Measurements from ENCODE around the gene DIS3L.

Gene DIS3L

DNA sequence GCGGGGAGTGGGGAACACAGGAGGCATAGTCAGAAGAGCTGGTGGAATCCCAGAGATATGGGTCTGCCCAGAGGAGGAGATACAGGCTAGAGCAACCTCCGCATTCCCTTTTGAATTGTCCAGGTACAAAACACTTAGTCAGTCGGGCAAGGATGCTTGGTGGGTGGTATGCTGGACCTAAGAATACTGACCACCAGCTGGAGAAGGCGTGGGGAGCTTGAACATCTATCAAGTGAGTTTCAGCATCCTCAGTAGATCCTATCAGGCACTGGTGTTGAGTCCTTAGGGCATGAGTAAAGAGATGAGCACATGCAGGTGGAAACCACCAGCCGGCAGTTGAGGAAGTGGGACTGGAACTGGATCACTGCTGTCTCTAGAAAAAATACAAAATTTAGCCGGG lies 14.7 kb upstream of the DIS3L start:
- Histone ChIP-seq H3K27me3 (peaks cover 7% of the 10 kb centered on the region), H3K4me3 (ENCODE audit: low read depth in 1 of 2, low read length in 1 of 2) (no peak overlapping the region), H3K27ac (no peak overlapping the region), H3K9me3 (no peaks in the 10 kb centered on the region), H3K36me3 (no peaks in the 10 kb centered on the region), H3K4me1 (ENCODE audit: control insufficient read depth in 1 of 2, insufficient read depth in 1 of 2, low read depth in 1 of 2, low read length in 1 of 2) (no peaks in the 10 kb centered on the region)
- no peak for TF ChIP-seq CTCF (IDR thresholded peaks at IDR 0.05)

DNA sequence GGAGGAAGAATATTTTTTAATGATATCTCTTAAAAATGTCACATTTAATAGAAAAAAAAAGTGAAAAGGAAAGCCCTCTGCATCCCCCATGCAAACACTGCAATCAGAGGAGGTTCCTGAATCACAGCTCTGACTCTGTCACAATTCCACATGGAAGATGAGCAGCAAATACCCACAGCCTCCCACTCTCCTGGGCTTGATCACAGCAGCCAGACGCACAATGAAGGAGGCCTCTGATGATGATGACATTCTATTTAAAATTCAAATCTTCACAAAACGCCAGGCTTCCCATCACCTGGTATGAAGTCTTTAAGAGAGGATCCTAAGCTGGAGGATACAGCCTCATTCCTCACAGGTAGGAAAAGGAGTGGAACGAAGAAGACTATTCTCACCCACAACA lies 9.1 kb upstream of the DIS3L start:
- peaks cover 5 to 6% of the 10 kb centered on the region in 2 experiments for H3K4me1 ChIP-seq (ENCODE audit: control insufficient read depth in 1 of 2, insufficient read depth in 1 of 2, low read depth in 1 of 2, low read length in 1 of 2)
- H3K36me3 ChIP-seq: no peaks in the 10 kb centered on the region
- H3K27me3 ChIP-seq: peaks cover 5% of the 10 kb centered on the region
- no peak for TF ChIP-seq CTCF (IDR thresholded peaks at IDR 0.05)
- H3K9me3 ChIP-seq: no peaks in the 10 kb centered on the region
- H3K27ac ChIP-seq: no peak overlapping the region
- no peak overlapping the region for H3K4me3 ChIP-seq (ENCODE audit: low read depth in 1 of 2, low read length in 1 of 2)

- no peaks in the 10 kb centered on the region for H3K27me3 ChIP-seq
- H3K4me1 ChIP-seq (ENCODE audit: control insufficient read depth in 1 of 2, insufficient read depth in 1 of 2, low read depth in 1 of 2, low read length in 1 of 2): peaks cover 5 to 6% of the 10 kb centered on the region in 2 experiments
- no peak overlapping the region for H3K4me3 ChIP-seq (ENCODE audit: low read depth in 1 of 2, low read length in 1 of 2)
- H3K36me3 ChIP-seq: no peaks in the 10 kb centered on the region
- no peak overlapping the region for H3K27ac ChIP-seq
- no peaks in the 10 kb centered on the region for H3K9me3 ChIP-seq
- TF ChIP-seq CTCF (IDR thresholded peaks at IDR 0.05): no peak
Measured at GRCh38 chr15:66285533-66286280, 7.7 kb upstream of the DIS3L start.

DNA sequence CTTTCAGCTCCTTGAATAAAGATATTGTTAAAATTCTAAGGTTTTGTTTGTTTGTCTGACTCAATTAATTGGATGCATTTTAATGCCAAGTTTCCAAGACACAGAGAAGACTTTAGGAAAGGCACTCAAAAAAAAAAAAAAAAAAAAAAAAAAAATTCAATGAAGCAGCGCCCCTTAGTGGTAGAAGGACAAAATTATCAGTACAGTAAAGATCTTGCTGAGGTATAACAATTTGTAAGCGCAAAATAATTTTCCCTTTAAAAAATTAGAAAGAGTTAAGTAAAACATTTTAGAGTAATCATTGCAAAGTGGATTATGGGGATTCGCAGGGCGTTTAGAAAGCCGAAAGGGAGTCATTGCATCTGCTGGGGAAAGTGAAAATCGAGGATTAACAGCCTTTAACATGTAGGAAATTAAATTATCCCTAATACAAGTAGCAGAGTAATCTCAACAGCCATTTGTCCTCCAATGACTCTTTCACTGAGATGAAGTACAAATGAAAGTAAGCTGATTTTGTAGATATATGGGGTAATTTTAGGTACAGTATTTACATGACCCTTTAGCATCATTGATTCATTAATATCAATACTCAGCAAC lies 5.8 kb upstream of the DIS3L start:
- no peaks in the 10 kb centered on the region for H3K27me3 ChIP-seq
- no peaks in the 10 kb centered on the region for H3K36me3 ChIP-seq
- peak; percentile 3 for TF ChIP-seq CTCF (IDR thresholded peaks at IDR 0.05)
- H3K4me3 ChIP-seq (ENCODE audit: low read depth in 1 of 2, low read length in 1 of 2): no peak overlapping the region
- no peak overlapping the region for H3K27ac ChIP-seq
- H3K9me3 ChIP-seq: no peaks in the 10 kb centered on the region
- peaks cover 8 to 10% of the 10 kb centered on the region in 2 experiments for H3K4me1 ChIP-seq (ENCODE audit: control insufficient read depth in 1 of 2, insufficient read depth in 1 of 2, low read depth in 1 of 2, low read length in 1 of 2)

DNA sequence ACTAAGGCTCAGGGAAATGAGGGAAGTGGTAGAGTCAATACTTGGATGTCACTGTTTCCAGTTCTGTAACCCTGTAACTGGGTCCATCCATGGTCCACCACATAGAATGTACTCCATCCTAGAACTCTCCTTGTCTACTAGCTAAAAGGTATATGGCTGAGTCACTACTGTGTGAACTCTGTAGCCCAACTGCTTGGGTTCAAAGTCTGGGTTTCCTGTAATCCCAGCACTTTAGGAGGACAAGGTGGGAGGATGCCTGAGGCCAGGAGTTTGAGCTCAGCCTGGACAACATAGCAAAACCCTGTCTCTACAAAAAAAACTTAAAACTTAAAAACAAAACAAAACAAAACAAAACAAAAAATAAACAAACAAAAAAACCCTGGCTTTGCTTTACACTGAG lies 5.3 kb upstream of the DIS3L start:
- TF ChIP-seq CTCF (IDR thresholded peaks at IDR 0.05): no peak
- peaks cover 14 to 16% of the 10 kb centered on the region in 2 experiments for H3K4me1 ChIP-seq (ENCODE audit: control insufficient read depth in 1 of 2, insufficient read depth in 1 of 2, low read depth in 1 of 2, low read length in 1 of 2)
- H3K9me3 ChIP-seq: no peaks in the 10 kb centered on the region
- no peak overlapping the region for H3K27ac ChIP-seq
- H3K36me3 ChIP-seq: no peaks in the 10 kb centered on the region
- no peaks in the 10 kb centered on the region for H3K27me3 ChIP-seq
- no peak overlapping the region for H3K4me3 ChIP-seq (ENCODE audit: low read depth in 1 of 2, low read length in 1 of 2)
